Natural killer cell (primary cell): ENCODE results near the gene STK32C. TPM values are rescaled to one million over a fixed set of nuclear protein-coding genes. Genes with fewer than 3 reads are reported as not detected.

Experiments
- ATAC-seq, 3 donors: fragments of 150-1000 bp in 2 of 3; fragments of 200-7000 bp in 1 of 3; cut with Tn5 transposase; 1 replicate in 1 of 3; 2 replicates in 2 of 3; pipeline ENCODE4 v1.10.0; 2021; ENCODE audit warnings: mild to moderate bottlenecking in 2 of 3, moderate library complexity in 2 of 3
- DNase-seq, 2 donors: peaks; one replicate each; pipeline versions ENCODE4 v3.0.0 to v3.0.0-alpha.2; 2013 to 2021; ENCODE audit warnings: mixed read lengths in 1 of 2
- H3K27ac ChIP-seq: one replicate; pipeline ENCODE4 v1.5.1; 2013; ENCODE audit warnings: mild to moderate bottlenecking, low read length
- H3K27me3 ChIP-seq: one replicate; pipeline ENCODE4 v1.6.1; 2013; ENCODE audit warnings: low read length; ENCODE audit not compliant: control insufficient read depth, insufficient read depth
- H3K36me3 ChIP-seq: one replicate; pipeline ENCODE4 v1.6.1; 2013; ENCODE audit warnings: low read length; ENCODE audit not compliant: control insufficient read depth, insufficient read depth
- H3K4me1 ChIP-seq: one replicate; pipeline ENCODE4 v1.6.1; 2013; ENCODE audit warnings: low read length; ENCODE audit not compliant: control insufficient read depth, insufficient read depth
- H3K4me3 ChIP-seq: one replicate; pipeline ENCODE4 v1.5.1; 2013; ENCODE audit warnings: low read length
- H3K9me3 ChIP-seq: one replicate; pipeline ENCODE4 v1.6.1; 2013; ENCODE audit warnings: low read length; ENCODE audit not compliant: control insufficient read depth, insufficient read depth
- H3K27ac Mint-ChIP-seq, 2 donors: one replicate each; pipeline ENCODE4 v1.8.0; 2022; ENCODE audit warnings: mild to moderate bottlenecking in 2 of 2, mixed read lengths in 2 of 2, moderate library complexity in 1 of 2
- H3K27me3 Mint-ChIP-seq, 2 donors: one replicate each; pipeline ENCODE4 v1.8.0; 2022; ENCODE audit warnings: low read depth in 2 of 2, mixed read lengths in 2 of 2
- H3K36me3 Mint-ChIP-seq: one replicate; pipeline ENCODE4 v1.8.0; 2022; ENCODE audit warnings: mixed read lengths
- H3K4me1 Mint-ChIP-seq, 2 donors: one replicate each; pipeline ENCODE4 v1.8.0; 2022; ENCODE audit warnings: mixed read lengths in 2 of 2
- H3K4me3 Mint-ChIP-seq: one replicate; pipeline ENCODE4 v1.8.0; 2022; ENCODE audit warnings: mild to moderate bottlenecking, moderate library complexity, mixed read lengths
- H3K9me3 Mint-ChIP-seq, 2 donors: one replicate each; pipeline ENCODE4 v1.8.0; 2022; ENCODE audit warnings: mixed read lengths in 2 of 2
- WGBS: methylation state at CpG from one replicate; pipeline ENCODE4 v1.1.7; 2013; ENCODE audit warnings: missing lambda C conversion rate; ENCODE audit not compliant: insufficient coverage; 5-methylcytosine and 5-hydroxymethylcytosine counted together
- intact Hi-C: fragments of 100-400 bp; cut with micrococcal nuclease; formaldehyde crosslinking; loops from one replicate; pipeline ENCODE4 v1.14.2; 2022
- total RNA-seq, 4 donors: library from RNA; stranded (reverse); fragments of 120-200 nt in 1 of 4; gene quantifications; one replicate each; pipeline versions ENCODE4 v1.2.3 to v1.2.4, GENCODE V29; 2013 to 2022
- TF ChIP-seq, protein P1 (sequence below): fragments of 200-600 bp; IDR thresholded peaks from one replicate; pipeline ENCODE4 v1.8.0; 2022; ENCODE audit warnings: antibody characterized with exemption

Gene STK32C
- total RNA-seq, 3 donors from 2014 or later (not counting 1 experiment from before 2014, with no cell fraction given): 12.7 to 22.1 (median 17.9) TPM

DNA sequence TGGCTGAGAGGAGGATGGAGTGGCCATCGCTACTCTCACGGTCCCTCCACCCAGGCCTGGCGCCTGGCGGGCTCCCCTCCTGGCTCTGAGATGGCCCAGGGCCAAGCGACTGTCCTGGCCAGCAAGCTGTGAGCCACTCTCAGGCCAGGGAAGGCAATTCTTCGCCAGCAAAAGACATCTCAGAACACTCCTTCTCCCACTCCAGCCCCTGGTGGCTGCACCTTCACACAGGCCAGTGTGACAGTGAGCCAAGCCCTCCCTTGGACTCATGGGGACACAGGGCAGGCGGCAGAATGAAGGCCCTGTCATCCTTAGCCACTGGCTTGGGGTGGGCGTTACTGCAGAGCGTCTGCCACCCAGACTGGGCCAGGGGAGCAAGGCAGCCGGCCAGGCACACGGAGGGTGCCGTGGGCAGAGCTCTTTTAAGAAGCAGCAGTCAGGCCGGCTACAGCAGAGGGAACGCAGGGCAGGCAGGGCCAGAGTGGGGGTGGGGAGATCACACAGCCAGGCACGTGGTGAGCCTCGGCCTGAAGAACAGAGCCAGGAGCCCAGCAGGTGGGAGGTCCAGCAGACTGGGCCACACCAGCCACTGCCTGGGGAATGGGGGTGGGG lies 14.4 kb downstream of the STK32C start:
- H3K9me3 Mint-ChIP-seq: no peaks in the 10 kb centered on the region
- no peaks in the 10 kb centered on the region for H3K36me3 Mint-ChIP-seq
- H3K9me3 ChIP-seq: no peaks in the 10 kb centered on the region
- no peak overlapping the region for H3K27ac Mint-ChIP-seq
- no peaks in the 10 kb centered on the region for H3K4me1 ChIP-seq
- H3K27me3 ChIP-seq: no peaks in the 10 kb centered on the region
- intact Hi-C loops: no loop called here
- ATAC-seq (no peak), DNase-seq (no peak)
- TF ChIP-seq, protein P1, sequence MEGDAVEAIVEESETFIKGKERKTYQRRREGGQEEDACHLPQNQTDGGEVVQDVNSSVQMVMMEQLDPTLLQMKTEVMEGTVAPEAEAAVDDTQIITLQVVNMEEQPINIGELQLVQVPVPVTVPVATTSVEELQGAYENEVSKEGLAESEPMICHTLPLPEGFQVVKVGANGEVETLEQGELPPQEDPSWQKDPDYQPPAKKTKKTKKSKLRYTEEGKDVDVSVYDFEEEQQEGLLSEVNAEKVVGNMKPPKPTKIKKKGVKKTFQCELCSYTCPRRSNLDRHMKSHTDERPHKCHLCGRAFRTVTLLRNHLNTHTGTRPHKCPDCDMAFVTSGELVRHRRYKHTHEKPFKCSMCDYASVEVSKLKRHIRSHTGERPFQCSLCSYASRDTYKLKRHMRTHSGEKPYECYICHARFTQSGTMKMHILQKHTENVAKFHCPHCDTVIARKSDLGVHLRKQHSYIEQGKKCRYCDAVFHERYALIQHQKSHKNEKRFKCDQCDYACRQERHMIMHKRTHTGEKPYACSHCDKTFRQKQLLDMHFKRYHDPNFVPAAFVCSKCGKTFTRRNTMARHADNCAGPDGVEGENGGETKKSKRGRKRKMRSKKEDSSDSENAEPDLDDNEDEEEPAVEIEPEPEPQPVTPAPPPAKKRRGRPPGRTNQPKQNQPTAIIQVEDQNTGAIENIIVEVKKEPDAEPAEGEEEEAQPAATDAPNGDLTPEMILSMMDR: no peak
- no peak overlapping the region for H3K27ac ChIP-seq
- peaks cover 17 to 20% of the 10 kb centered on the region in 2 donors for H3K4me1 Mint-ChIP-seq
- no peak overlapping the region for H3K4me3 ChIP-seq
- no peak overlapping the region for H3K4me3 Mint-ChIP-seq
- 89% methylated on average over 16 of the region's 16 CpGs for WGBS
- no peaks in the 10 kb centered on the region for H3K36me3 ChIP-seq
- peaks cover 0 to 3% of the 10 kb centered on the region in 2 donors for H3K27me3 Mint-ChIP-seq

GRCh38 chr10:132292287-132293200 lies 15.2 kb downstream of the STK32C start:
- no peaks in the 10 kb centered on the region for H3K9me3 ChIP-seq
- ATAC-seq (no peak), DNase-seq (no peak)
- H3K27me3 ChIP-seq: no peaks in the 10 kb centered on the region
- Mint-ChIP-seq H3K4me1 (peaks cover 18 to 20% of the 10 kb centered on the region in 2 donors), H3K4me3 (no peak overlapping the region), H3K27ac (no peak overlapping the region), H3K27me3 (peaks cover 0 to 3% of the 10 kb centered on the region in 2 donors), H3K36me3 (no peaks in the 10 kb centered on the region), H3K9me3 (no peaks in the 10 kb centered on the region)
- no peak overlapping the region for H3K4me3 ChIP-seq
- intact Hi-C loops: no loop called here
- TF ChIP-seq, protein P1: no peak
- H3K4me1 ChIP-seq: no peaks in the 10 kb centered on the region
- no peak overlapping the region for H3K27ac ChIP-seq
- 94% methylated on average over 30 of the region's 30 CpGs for WGBS
- H3K36me3 ChIP-seq: no peaks in the 10 kb centered on the region

- Histone ChIP-seq H3K27me3 (no peaks in the 10 kb centered on the region), H3K27ac (no peak overlapping the region), H3K4me1 (no peaks in the 10 kb centered on the region), H3K4me3 (no peak overlapping the region), H3K36me3 (no peaks in the 10 kb centered on the region), H3K9me3 (no peaks in the 10 kb centered on the region)
- intact Hi-C loops: no loop called here
- no peak overlapping the region for H3K4me3 Mint-ChIP-seq
- no peak for DNase-seq
- WGBS: 87% methylated on average over 5 of the region's 5 CpGs
- H3K27ac Mint-ChIP-seq: no peak overlapping the region
- TF ChIP-seq, protein P1: no peak
- no peaks in the 10 kb centered on the region for H3K9me3 Mint-ChIP-seq
- ATAC-seq: no peak
- H3K36me3 Mint-ChIP-seq: no peaks in the 10 kb centered on the region
- peaks cover 14 to 20% of the 10 kb centered on the region in 2 donors for H3K4me1 Mint-ChIP-seq
- no peaks in the 10 kb centered on the region for H3K27me3 Mint-ChIP-seq
Observed at GRCh38 chr10:132291826-132292225, 15.9 kb downstream of the STK32C start.
